GM12801 (cell line): ENCODE measurements around the gene MBD4.

Source experiments
- CTCF ChIP-seq: IDR thresholded peaks from one replicate; pipeline ENCODE4 v1.5.1; 2011; ENCODE audit warnings: control low read depth; ENCODE audit not compliant: insufficient read length; ENCODE audit errors: extremely low read depth

The MBD4 gene

GRCh38 chr3:129442486-129442885 is 2.7 kb upstream of the MBD4 start:
- no peak for TF ChIP-seq CTCF

DNA sequence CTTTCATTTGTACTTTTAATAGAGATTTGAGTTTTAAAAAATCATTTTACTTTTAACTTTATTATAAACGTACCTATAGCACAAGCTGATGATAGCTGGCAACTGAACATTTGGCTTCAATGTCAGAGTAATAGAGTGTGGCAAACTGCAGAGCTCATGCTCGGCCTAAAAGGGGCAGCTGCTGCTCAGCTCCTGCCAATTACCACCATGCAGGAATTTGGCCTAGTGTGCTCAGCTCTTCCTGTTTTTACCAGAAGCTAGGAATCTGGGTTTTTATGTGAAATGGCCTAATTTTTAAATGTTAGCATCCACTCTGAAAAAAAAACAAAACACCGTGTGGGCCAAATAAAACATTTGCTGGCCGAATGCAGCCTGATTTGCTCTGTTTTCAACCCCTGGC is 2.0 kb upstream of the MBD4 start:
- TF ChIP-seq CTCF, result no peak

DNA sequence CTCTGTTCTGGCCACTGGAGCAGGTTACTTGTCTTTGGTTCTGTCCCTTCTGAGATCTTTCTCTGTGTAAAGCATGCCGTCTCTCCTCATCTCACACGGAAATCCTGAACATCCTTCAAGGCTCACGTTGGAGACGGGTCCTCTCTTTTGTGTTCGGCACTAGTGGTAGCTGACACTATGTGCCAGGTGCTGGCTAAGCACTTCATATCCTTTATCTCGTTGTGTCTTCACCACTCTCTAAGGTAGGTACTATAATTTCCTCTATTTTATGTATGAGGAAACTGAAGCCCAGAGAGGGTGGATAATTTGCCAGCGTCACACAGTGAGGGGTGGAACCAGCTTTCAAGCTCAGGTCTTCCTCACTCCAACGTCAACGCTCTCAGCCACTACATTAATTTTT is 1.5 kb upstream of the MBD4 start:
- no peak for TF ChIP-seq CTCF

DNA sequence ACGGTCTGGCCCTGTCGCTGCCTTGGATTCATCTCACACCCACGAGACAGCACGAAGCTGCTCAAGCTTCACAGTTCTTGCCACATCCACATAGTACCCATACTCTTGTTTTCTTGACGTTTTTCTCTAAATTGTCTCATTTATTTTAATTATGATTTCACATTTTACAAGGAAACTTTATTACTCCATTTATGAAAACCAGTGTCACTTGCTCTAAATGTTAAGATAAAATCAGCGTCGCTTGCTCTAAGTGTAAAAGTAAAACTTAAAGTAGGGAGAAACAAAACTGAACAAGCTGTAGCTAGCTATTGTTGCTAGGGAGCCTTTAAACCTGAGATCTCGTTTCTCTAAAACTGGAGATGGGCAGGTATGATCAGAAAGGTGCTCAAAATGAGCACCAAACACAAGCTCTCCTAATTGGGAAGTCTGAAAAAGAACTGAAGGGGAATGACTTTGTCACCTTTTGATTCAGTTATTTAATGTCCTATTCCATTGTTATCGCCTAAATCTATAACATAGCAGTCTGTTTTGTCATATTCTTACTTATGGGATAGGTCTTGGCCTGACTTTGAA is 956 bp upstream of the MBD4 start:
- TF ChIP-seq CTCF, result no peak

GRCh38 chr3:129439226-129439816 is 427 bp downstream of the MBD4 start:
- no peak for TF ChIP-seq CTCF

DNA sequence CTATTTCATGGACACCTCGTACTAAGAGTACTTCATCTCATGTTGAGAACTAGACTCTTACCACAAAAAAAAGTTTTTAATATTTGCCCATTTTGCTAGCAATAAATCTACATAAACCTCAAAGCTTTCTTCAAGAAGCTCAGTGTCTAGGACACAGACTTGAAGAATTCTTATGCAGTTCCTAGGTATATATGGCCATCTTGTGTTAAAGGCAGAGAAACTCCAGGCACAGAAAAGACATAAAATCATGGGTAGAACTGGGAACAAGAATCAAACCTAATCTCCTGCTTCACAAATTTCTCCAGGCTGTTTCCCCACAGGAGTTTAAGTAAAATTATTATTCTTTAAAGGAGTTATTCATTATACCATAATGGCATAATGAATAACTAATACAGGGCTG is 4.4 kb downstream of the MBD4 start:
- TF ChIP-seq CTCF, result no peak

- no peak for TF ChIP-seq CTCF
These were observed 5.6 kb downstream of the MBD4 start for GRCh38 chr3:129434140-129434539.

DNA sequence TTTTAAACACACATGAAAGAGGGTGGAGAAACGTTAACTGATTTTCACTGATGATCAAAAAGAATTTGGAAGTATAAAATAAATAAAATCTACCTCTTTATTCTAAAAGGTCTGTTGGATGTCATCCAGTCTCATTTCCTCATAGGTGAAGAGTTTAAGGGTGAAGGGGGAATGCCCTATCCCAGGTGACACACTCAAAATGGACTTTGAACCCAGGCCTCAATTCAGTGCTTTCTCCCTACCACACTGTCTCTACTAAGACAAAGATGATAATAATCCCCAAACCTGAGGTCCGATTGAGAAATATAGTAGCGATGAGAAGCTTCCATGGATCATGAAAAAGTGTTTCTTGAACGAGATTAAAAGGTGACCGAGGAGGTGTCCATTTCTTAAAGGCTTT is 6.2 kb downstream of the MBD4 start:
- TF ChIP-seq CTCF, result no peak
